ENCODE data around the gene SPRR2B. TPM values are rescaled to one million over a fixed set of nuclear protein-coding genes. Genes with fewer than 3 reads are reported as not detected.
"Not testable (repeated sequence)": the region's sequence is repeated elsewhere in the genome, so short reads cannot be mapped to it uniquely, and the experiment has no call there.

The SPRR2B gene
- polyA plus RNA-seq, 4 donors = not detected

DNA sequence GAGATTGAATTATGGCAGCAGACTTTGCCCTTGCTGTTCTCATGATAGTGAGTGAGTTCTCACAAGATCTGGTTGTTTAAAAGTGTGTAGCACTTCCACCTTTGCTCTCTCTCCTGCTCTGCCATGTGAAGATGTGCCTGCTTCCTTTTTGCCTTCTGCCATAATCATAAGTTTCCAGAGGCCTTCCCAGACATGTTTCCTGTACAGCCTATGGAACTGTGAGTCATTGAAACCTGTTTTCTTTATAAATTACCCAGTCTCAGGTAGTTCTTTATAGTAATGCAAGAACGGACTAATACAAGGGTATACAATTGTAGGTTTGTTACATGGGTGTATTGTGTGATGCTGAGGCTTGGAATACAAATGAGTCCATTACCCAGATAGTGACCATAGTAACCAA, 36.2 kb downstream of the SPRR2B start:
- no peak for DNase-seq (ENCODE audit: low read depth in 4 of 4, low spot score in 2 of 4)

- no peak for DNase-seq (ENCODE audit: low read depth in 4 of 4, low spot score in 2 of 4)
Measured at GRCh38 chr1:153032677-153033308, 38.6 kb downstream of the SPRR2B start.

DNA sequence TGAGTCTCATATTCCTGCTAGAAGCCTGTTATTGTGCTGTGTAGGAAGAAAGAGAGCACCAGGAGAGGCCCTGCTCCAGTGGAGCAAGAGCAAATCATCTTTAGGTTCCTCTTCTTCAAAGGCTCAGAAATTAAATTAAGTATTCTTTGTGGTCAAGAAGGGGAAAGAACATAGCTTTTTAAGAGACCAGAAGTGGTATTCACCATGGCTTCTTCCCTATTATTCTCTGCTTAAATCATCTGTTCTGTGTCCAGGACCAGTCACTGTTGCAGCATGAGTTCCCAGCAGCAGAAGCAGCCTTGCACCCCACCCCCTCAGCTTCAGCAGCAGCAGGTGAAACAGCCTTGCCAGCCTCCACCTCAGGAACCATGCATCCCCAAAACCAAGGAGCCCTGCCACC, 39.3 kb downstream of the SPRR2B start:
- no peak for DNase-seq (ENCODE audit: low read depth in 4 of 4, low spot score in 2 of 4)

- DNase-seq (ENCODE audit: low read depth in 4 of 4, low spot score in 2 of 4) = no peak
Measured at GRCh38 chr1:153030895-153031294, 40.5 kb downstream of the SPRR2B start, which contains the start of gene SPRR1B. Gene SPRR1B, plus strand, starts transcription at chr1:153031203. Its CDS starts 1,143 bp downstream, at chr1:153032346.

DNA sequence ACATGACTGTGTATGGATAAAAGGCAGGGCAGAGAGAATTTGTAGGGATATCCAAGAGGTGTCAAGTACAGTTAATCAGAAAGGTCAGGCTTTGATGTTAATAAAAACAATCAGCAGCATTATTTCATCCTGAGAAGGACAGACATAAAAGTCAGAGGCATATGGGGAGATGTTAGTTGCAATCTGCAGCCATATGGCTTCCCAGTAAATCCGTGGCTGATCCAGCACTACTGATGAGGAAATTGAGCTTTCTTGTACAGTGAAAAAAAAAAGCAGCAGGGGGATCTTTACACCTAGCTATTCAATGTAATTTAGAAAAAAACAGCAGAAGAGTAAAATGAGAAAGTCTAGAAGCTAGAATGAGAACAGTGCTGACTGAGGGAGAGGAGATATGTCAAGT, 42.6 kb downstream of the SPRR2B start:
- DNase-seq (ENCODE audit: low read depth in 4 of 4, low spot score in 2 of 4) = no peak

DNA sequence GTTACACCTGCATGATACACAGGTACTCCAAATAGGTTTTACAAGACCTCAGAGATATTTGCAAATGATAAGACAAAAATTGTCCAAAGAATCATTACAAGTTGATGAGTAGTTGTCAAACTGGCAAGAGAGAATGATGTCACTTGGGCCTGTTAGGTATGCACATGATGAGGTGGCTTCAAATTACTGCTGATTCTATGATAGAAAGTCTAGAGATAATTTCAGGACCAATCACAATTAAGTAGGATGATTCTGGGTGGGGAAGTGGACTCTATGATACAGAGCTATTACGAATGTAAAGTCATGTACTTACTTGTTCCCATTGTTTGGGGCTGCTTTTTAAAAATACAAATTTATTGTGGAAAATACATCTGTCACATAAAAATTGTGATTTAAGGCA, 45.6 kb downstream of the SPRR2B start:
- no peak for DNase-seq (ENCODE audit: low read depth in 4 of 4, low spot score in 2 of 4)

GRCh38 chr1:153024413-153024812, 47.0 kb downstream of the SPRR2B start:
- DNase-seq (ENCODE audit: low read depth in 4 of 4, low spot score in 2 of 4) = no peak

DNA sequence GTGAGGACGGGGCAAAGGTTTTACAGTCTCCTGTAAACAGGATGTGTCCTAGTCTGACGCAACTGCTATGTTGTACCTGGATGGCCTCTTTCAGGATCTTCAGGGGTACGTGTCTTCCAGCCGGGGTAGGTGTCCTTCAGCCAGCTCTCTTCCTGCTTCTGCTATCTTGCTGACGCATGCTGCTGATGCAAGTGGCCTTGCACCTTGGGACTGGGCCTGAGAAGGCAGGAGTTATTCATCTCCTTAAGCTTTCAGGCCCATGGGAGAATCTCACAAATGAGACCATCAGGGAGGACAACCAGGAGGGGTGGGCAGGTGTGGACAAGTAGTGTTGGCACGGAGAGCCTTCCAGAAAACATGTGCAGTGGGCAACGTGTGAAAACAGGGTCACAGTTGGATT, 48.3 kb downstream of the SPRR2B start:
- no peak for DNase-seq (ENCODE audit: low read depth in 4 of 4, low spot score in 2 of 4)

DNA sequence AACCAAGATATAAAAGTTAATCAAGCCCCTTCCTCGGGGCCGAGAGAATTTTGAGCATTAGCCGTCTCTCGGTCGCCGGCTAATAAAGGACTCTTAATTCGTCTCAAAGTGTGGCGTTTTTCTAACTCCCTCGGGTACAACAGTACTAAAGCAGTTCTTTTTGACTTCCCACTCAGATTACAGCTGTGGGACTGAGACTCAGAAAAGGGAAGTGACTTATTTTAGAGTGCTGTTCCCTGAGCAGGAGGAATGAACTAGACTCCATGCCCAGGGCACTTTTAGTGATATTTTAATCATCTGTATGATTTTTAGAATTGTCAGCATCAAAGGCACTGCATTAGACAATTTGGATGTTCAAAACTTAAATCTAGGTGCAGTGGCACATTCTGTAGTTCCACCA, 49.1 kb downstream of the SPRR2B start:
- DNase-seq (ENCODE audit: low read depth in 4 of 4, low spot score in 2 of 4) = not testable (repeated sequence)

GRCh38 chr1:153021829-153022228, 49.6 kb downstream of the SPRR2B start:
- DNase-seq (ENCODE audit: low read depth in 4 of 4, low spot score in 2 of 4) = not testable (repeated sequence)

Other genes starting within 250 kb of the SPRR2B start
- not detected for gene LCE1A, start 244.1 kb downstream of the SPRR2B start, polyA plus RNA-seq (ENCODE audit: insufficient read length in 4 of 4)
- not detected for gene LCE6A, start 228.8 kb downstream of the SPRR2B start, polyA plus RNA-seq (ENCODE audit: insufficient read length in 4 of 4)
- not detected for gene LCE7A, start 211.6 kb downstream of the SPRR2B start, polyA plus RNA-seq (ENCODE audit: insufficient read length in 4 of 4)
- gene SMCP, start 193.3 kb downstream of the SPRR2B start, polyA plus RNA-seq (ENCODE audit: insufficient read length in 4 of 4) = not detected
- gene IVL, start 163.1 kb downstream of the SPRR2B start, polyA plus RNA-seq (ENCODE audit: insufficient read length in 4 of 4) = under 1 TPM; 0.08 to 0.42 (median 0.30) TPM
- gene SPRR5, start 124.4 kb downstream of the SPRR2B start, polyA plus RNA-seq (ENCODE audit: insufficient read length in 4 of 4) = not detected
- not detected for gene SPRR4, start 101.0 kb downstream of the SPRR2B start, polyA plus RNA-seq (ENCODE audit: insufficient read length in 4 of 4)
- gene SPRR1A, start 87.5 kb downstream of the SPRR2B start, polyA plus RNA-seq (ENCODE audit: insufficient read length in 4 of 4) = not detected
- gene SPRR3, start 69.9 kb downstream of the SPRR2B start, polyA plus RNA-seq (ENCODE audit: insufficient read length in 4 of 4) = under 1 TPM in 3 of 4 donors, not detected in 1; 0.17 to 0.51 (median 0.18) TPM
- gene SPRR1B, start 40.4 kb downstream of the SPRR2B start, polyA plus RNA-seq (ENCODE audit: insufficient read length in 4 of 4) = not detected
- gene SPRR2D, start 30.5 kb downstream of the SPRR2B start, polyA plus RNA-seq (ENCODE audit: insufficient read length in 4 of 4) = not detected
- under 1 TPM in 1 of 4 donors, not detected in 3; 0.14 TPM for gene SPRR2A, start 14.1 kb downstream of the SPRR2B start, polyA plus RNA-seq (ENCODE audit: insufficient read length in 4 of 4)
- not detected for gene SPRR2E, start 22.9 kb upstream of the SPRR2B start, polyA plus RNA-seq (ENCODE audit: insufficient read length in 4 of 4)
- not detected for gene SPRR2F, start 41.9 kb upstream of the SPRR2B start, polyA plus RNA-seq (ENCODE audit: insufficient read length in 4 of 4)
- gene SPRR2G, start 79.3 kb upstream of the SPRR2B start, polyA plus RNA-seq (ENCODE audit: insufficient read length in 4 of 4) = not detected
- not detected for gene LELP1, start 131.8 kb upstream of the SPRR2B start, polyA plus RNA-seq (ENCODE audit: insufficient read length in 4 of 4)
- not detected for gene PRR9, start 146.0 kb upstream of the SPRR2B start, polyA plus RNA-seq (ENCODE audit: insufficient read length in 4 of 4)
- not detected for gene LORICRIN, start 188.1 kb upstream of the SPRR2B start, polyA plus RNA-seq (ENCODE audit: insufficient read length in 4 of 4)
- gene PGLYRP3, start 241.3 kb upstream of the SPRR2B start, polyA plus RNA-seq (ENCODE audit: insufficient read length in 4 of 4) = not detected

Data from left renal cortex interstitium (tissue), 4 donors.